Natural killer cell (primary cell): Measurements from ENCODE around the gene ZNF835. TPM values are rescaled to one million over a fixed set of nuclear protein-coding genes. Genes with fewer than 3 reads are reported as not detected.

Experiments
- ATAC-seq, 3 donors: fragments of 150-1000 bp in 2 of 3; fragments of 200-7000 bp in 1 of 3; cut with Tn5 transposase; 1 replicate in 1 of 3; 2 replicates in 2 of 3; pipeline ENCODE4 v1.10.0; 2021; ENCODE audit warnings: mild to moderate bottlenecking in 2 of 3, moderate library complexity in 2 of 3
- DNase-seq, 2 donors: peaks; one replicate each; pipeline versions ENCODE4 v3.0.0 to v3.0.0-alpha.2; 2013 to 2021; ENCODE audit warnings: mixed read lengths in 1 of 2
- H3K27ac ChIP-seq: one replicate; pipeline ENCODE4 v1.5.1; 2013; ENCODE audit warnings: mild to moderate bottlenecking, low read length
- H3K27me3 ChIP-seq: one replicate; pipeline ENCODE4 v1.6.1; 2013; ENCODE audit warnings: low read length; ENCODE audit not compliant: control insufficient read depth, insufficient read depth
- H3K36me3 ChIP-seq: one replicate; pipeline ENCODE4 v1.6.1; 2013; ENCODE audit warnings: low read length; ENCODE audit not compliant: control insufficient read depth, insufficient read depth
- H3K4me1 ChIP-seq: one replicate; pipeline ENCODE4 v1.6.1; 2013; ENCODE audit warnings: low read length; ENCODE audit not compliant: control insufficient read depth, insufficient read depth
- H3K4me3 ChIP-seq: one replicate; pipeline ENCODE4 v1.5.1; 2013; ENCODE audit warnings: low read length
- H3K9me3 ChIP-seq: one replicate; pipeline ENCODE4 v1.6.1; 2013; ENCODE audit warnings: low read length; ENCODE audit not compliant: control insufficient read depth, insufficient read depth
- H3K27ac Mint-ChIP-seq, 2 donors: one replicate each; pipeline ENCODE4 v1.8.0; 2022; ENCODE audit warnings: mild to moderate bottlenecking in 2 of 2, mixed read lengths in 2 of 2, moderate library complexity in 1 of 2
- H3K27me3 Mint-ChIP-seq, 2 donors: one replicate each; pipeline ENCODE4 v1.8.0; 2022; ENCODE audit warnings: low read depth in 2 of 2, mixed read lengths in 2 of 2
- H3K36me3 Mint-ChIP-seq: one replicate; pipeline ENCODE4 v1.8.0; 2022; ENCODE audit warnings: mixed read lengths
- H3K4me1 Mint-ChIP-seq, 2 donors: one replicate each; pipeline ENCODE4 v1.8.0; 2022; ENCODE audit warnings: mixed read lengths in 2 of 2
- H3K4me3 Mint-ChIP-seq: one replicate; pipeline ENCODE4 v1.8.0; 2022; ENCODE audit warnings: mild to moderate bottlenecking, moderate library complexity, mixed read lengths
- H3K9me3 Mint-ChIP-seq, 2 donors: one replicate each; pipeline ENCODE4 v1.8.0; 2022; ENCODE audit warnings: mixed read lengths in 2 of 2
- WGBS: methylation state at CpG from one replicate; pipeline ENCODE4 v1.1.7; 2013; ENCODE audit warnings: missing lambda C conversion rate; ENCODE audit not compliant: insufficient coverage; 5-methylcytosine and 5-hydroxymethylcytosine counted together
- intact Hi-C: fragments of 100-400 bp; cut with micrococcal nuclease; formaldehyde crosslinking; loops from one replicate; pipeline ENCODE4 v1.14.2; 2022
- total RNA-seq, 4 donors: library from RNA; stranded (reverse); fragments of 120-200 nt in 1 of 4; gene quantifications; one replicate each; pipeline versions ENCODE4 v1.2.3 to v1.2.4, GENCODE V29; 2013 to 2022
- TF ChIP-seq, protein P1 (sequence below): fragments of 200-600 bp; IDR thresholded peaks from one replicate; pipeline ENCODE4 v1.8.0; 2022; ENCODE audit warnings: antibody characterized with exemption

The ZNF835 gene
- total RNA-seq, 3 donors from 2014 or later (not counting 1 experiment from before 2014, with no cell fraction given), result 0.18 to 2.1 (median 0.92) TPM

DNA sequence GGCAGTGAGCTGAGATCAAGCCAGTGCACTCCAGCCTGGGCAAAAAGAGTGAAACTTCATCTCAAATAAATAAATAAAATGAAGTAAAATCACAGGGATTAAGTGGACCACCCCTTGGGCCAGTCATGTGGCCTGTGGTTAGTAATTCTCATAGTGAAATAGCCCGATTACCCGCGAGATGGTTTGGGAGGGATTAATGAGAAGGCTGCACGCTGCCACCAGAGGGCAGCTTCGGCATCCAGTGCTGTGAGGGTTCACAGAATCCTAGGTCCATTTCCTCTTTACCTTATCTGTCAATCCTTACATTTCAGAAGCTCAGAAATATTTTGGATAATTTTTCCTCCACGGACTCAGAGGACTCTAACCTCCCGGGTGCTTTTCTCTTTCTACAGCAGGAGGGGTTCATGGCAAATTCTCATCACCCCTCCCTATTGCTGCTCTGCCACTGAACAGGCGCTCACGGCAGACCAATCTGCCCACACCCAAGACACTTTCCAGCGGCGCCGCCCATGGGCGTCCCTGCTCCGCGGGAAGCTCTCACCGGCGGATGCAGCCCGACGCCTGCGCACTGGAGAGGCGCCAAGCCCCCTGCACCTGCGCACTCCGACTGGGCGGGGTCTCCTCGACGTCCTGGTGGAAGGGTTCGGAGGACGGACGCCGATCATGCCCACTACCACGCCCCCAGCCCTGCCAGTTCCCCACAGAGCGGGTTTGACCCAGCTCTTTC, 11.0 kb downstream of the ZNF835 start:
- no peak overlapping the region for H3K27ac Mint-ChIP-seq
- Histone ChIP-seq H3K9me3 (peaks cover 46% of the 10 kb centered on the region), H3K4me3 (no peak overlapping the region), H3K4me1 (no peaks in the 10 kb centered on the region), H3K27me3 (no peaks in the 10 kb centered on the region), H3K36me3 (no peaks in the 10 kb centered on the region), H3K27ac (no peak overlapping the region)
- TF ChIP-seq, protein P1, sequence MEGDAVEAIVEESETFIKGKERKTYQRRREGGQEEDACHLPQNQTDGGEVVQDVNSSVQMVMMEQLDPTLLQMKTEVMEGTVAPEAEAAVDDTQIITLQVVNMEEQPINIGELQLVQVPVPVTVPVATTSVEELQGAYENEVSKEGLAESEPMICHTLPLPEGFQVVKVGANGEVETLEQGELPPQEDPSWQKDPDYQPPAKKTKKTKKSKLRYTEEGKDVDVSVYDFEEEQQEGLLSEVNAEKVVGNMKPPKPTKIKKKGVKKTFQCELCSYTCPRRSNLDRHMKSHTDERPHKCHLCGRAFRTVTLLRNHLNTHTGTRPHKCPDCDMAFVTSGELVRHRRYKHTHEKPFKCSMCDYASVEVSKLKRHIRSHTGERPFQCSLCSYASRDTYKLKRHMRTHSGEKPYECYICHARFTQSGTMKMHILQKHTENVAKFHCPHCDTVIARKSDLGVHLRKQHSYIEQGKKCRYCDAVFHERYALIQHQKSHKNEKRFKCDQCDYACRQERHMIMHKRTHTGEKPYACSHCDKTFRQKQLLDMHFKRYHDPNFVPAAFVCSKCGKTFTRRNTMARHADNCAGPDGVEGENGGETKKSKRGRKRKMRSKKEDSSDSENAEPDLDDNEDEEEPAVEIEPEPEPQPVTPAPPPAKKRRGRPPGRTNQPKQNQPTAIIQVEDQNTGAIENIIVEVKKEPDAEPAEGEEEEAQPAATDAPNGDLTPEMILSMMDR, result no peak
- no peaks in the 10 kb centered on the region for H3K27me3 Mint-ChIP-seq
- 41% methylated on average over 32 of the region's 32 CpGs for WGBS
- H3K9me3 Mint-ChIP-seq, result peaks cover 2 to 8% of the 10 kb centered on the region in 2 donors
- DNase-seq, result no peak
- no peak for ATAC-seq
- no peaks in the 10 kb centered on the region for H3K36me3 Mint-ChIP-seq
- no peaks in the 10 kb centered on the region for H3K4me1 Mint-ChIP-seq
- intact Hi-C loops, result no loop called here
- H3K4me3 Mint-ChIP-seq, result no peak overlapping the region

DNA sequence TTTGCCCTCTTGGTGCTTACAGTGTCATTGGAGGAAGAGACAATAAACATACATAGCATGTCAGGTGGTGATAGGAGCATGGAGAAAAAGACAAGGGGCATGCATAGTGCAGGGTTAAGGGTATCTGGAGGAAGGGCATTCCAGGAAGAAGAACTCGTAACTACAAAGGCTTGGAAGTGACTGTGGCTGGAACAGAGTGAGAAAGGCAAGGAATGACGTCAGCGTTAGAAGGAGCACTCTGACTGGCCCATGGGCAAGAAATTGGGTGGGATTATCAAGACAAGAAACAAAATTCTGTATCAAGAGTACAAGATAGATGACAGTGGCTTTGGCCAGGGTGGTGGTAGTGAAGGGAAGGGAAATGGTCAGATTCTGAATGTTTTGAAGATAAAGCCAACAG, 17.4 kb downstream of the ZNF835 start:
- TF ChIP-seq, protein P1, result no peak
- peaks cover 34% of the 10 kb centered on the region for H3K9me3 ChIP-seq
- no peak for DNase-seq
- Mint-ChIP-seq H3K4me1 (no peaks in the 10 kb centered on the region), H3K27me3 (no peaks in the 10 kb centered on the region), H3K36me3 (peaks cover 5% of the 10 kb centered on the region), H3K4me3 (no peak overlapping the region), H3K27ac (no peak overlapping the region), H3K9me3 (peaks cover 11 to 14% of the 10 kb centered on the region in 2 donors)
- no peaks in the 10 kb centered on the region for H3K4me1 ChIP-seq
- intact Hi-C loops, result no loop called here
- no peaks in the 10 kb centered on the region for H3K36me3 ChIP-seq
- H3K4me3 ChIP-seq, result no peak overlapping the region
- WGBS, result 75% methylated on average over 3 of the region's 3 CpGs
- H3K27me3 ChIP-seq, result no peaks in the 10 kb centered on the region
- no peak overlapping the region for H3K27ac ChIP-seq
- no peak for ATAC-seq

DNA sequence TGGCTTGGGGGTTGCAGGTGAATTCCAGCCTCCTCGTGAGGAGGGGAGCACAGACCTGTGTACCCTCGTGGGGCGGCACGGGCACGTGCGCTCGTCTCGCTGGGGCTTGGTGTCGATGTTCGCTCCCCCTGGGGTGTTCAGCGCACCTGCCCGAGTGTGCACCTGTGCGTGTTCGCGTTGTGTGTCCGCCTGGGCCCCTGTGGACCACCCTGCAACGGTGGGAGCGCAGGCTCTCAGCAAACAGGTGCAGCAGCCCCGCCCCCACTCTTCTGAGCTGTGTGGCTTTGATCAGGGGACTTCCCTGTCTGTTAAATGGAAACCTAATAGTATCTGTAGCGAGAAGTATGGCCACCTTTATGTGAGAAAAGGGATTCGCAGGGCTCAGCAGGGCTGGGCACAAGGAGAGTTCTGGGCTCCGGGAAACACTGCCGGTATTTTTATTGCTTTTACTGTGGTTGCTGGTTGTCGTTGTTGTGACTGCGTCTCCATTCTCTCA, 28.0 kb downstream of the ZNF835 start:
- H3K27me3 Mint-ChIP-seq, result peaks cover 7 to 9% of the 10 kb centered on the region in 2 donors
- Histone ChIP-seq H3K4me3 (no peak overlapping the region), H3K4me1 (no peaks in the 10 kb centered on the region), H3K27ac (no peak overlapping the region), H3K27me3 (no peaks in the 10 kb centered on the region), H3K36me3 (no peaks in the 10 kb centered on the region), H3K9me3 (peaks cover 45% of the 10 kb centered on the region)
- TF ChIP-seq, protein P1, result no peak
- DNase-seq (no peak), ATAC-seq (no peak)
- intact Hi-C loops, result no loop called here
- 24% methylated on average over 25 of the region's 25 CpGs for WGBS
- no peak overlapping the region for H3K27ac Mint-ChIP-seq
- H3K36me3 Mint-ChIP-seq, result peaks cover 20% of the 10 kb centered on the region
- no peaks in the 10 kb centered on the region for H3K4me1 Mint-ChIP-seq
- no peak overlapping the region for H3K4me3 Mint-ChIP-seq
- H3K9me3 Mint-ChIP-seq, result peaks cover 22 to 32% of the 10 kb centered on the region in 2 donors
